GM18517 (cell line): ENCODE results near the gene ZMYND8.
"Not testable (repeated sequence)": the region's sequence is repeated elsewhere in the genome, so short reads cannot be mapped to it uniquely, and the experiment has no call there.

Experiments
- ATAC-seq: cut with Tn5 transposase; IDR thresholded peaks from one replicate; pipeline ENCODE4 v1.9.1; 2021; ENCODE audit warnings: mild to moderate bottlenecking, moderate library complexity; ENCODE audit not compliant: unreplicated experiment

ZMYND8 gene

DNA sequence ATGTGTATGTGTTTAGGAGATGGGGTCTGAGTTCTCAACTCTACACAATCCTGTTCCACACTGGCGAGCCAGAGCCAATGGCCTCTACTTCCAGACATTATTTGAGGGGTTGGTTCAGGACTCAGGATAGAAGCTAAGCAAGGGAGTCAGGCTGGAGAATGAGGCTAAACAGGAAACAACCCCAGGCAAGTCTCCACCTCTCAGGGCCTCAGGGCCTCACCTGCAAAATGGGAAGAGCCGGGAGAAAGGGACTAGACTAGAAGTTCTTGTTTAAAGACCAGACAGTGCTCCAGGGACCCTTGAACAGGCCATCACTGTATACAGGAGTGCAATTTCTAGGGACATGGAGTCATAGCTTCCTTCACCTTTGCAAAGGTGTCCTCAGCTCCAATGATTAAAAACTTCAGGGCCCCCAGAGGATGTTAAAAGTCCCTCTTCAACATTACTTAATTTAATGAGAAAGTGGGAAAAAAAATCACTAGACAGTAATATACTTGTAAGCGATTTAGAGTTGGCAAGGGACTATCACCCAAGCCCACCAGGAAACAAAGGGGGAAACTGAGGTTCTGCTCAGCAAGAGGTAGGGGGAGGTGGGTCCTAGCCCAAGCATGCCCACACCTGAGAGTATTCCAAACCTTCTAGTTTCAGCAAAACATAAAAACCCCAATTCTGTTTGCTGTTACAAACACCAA, 41.7 kb downstream of the ZMYND8 start:
- ATAC-seq, result no peak

- no peak for ATAC-seq
Observed at GRCh38 chr20:47311967-47312681, 44.4 kb downstream of the ZMYND8 start.

GRCh38 chr20:47311211-47311610, 45.3 kb downstream of the ZMYND8 start:
- ATAC-seq, result no peak

- no peak for ATAC-seq
Observed at GRCh38 chr20:47310729-47311128, 45.8 kb downstream of the ZMYND8 start.

- no peak for ATAC-seq
Observed at GRCh38 chr20:47309806-47310426, 46.6 kb downstream of the ZMYND8 start.

- no peak for ATAC-seq
Observed at GRCh38 chr20:47309394-47309793, 47.1 kb downstream of the ZMYND8 start.

DNA sequence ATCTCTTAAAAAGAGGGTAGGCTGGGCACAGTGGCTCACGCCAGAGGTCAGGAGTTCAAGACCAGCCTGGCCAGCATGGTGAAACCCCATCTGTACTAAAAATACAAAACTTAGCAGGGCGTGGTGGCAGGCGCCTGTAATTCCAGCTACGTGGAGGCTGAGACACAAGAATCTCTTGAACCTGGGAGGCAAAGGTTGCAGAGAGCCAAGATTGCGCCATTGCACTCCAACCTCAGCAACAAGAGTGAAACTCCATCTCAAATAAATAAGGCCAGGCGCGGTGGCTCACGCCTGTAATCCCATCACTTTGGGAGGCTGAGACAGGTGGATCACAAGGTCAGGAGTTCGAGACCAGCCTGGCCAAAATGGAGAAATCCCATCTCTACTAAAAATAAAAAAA, 48.9 kb downstream of the ZMYND8 start:
- ATAC-seq, result not testable (repeated sequence)

- no peak for ATAC-seq
Observed at GRCh38 chr20:47306755-47307370, 49.6 kb downstream of the ZMYND8 start.

DNA sequence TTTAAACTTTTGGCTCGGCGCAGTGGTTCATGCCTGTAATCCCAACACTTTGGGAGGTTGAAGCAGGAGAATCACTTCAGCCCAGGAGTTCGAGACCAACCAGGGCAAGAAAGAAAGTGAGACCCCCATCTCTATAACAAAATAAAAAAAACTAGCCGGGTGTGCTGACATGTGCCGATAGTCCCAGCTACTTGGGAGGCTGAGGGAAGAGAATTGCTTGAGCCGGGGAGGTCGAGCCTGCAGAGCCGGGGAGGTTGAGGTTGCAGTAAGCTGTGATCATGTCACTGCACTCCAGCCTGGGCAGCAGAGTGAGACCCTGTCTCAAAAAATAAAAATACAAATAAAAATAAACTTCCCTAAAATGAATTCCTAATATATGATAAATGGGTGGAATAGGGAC, 50.4 kb downstream of the ZMYND8 start:
- ATAC-seq, result no peak

DNA sequence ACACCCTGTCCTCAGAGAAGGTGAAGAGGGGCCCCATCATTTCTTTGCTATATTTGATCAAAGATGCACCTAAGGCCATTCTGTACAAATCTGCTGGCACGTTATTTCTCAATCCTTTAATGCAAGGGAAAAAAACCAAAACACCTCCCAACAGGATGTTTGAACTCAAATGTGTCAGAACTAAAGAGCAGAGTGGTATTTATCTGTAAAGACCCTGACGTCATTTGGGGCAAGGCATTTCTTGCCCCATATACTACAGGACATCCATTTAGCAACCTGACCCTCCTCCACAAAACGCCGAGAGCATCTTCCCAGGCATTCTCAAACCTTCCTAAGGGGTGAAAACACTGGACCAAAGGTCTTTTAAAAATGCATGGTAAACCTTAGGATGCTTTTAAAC, 50.8 kb downstream of the ZMYND8 start:
- no peak for ATAC-seq

GRCh38 chr20:47304287-47304686, 52.2 kb downstream of the ZMYND8 start:
- ATAC-seq, result no peak

GRCh38 chr20:47303736-47304135, 52.8 kb downstream of the ZMYND8 start:
- no peak for ATAC-seq

- ATAC-seq, result no peak
Observed at GRCh38 chr20:47300071-47300470, 56.4 kb downstream of the ZMYND8 start.

DNA sequence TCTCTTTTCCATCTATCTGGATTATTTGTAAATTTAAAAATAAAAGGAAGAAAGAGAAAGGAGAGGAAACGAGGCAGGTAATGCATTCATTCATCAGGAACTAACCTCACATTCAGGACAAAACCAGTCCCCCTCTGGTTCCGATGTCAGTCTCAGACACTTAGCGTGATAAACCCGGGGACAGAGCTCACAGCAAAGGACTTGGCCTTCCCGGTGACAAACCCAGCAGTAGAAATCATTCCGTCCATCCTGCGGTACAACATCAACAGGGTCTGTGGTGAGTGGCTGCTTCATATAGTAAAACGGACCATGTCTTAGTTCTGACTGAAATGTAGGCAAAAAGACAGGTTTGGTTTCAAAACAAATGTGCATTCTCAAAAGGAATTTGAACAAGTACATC, 57.9 kb downstream of the ZMYND8 start:
- no peak for ATAC-seq

DNA sequence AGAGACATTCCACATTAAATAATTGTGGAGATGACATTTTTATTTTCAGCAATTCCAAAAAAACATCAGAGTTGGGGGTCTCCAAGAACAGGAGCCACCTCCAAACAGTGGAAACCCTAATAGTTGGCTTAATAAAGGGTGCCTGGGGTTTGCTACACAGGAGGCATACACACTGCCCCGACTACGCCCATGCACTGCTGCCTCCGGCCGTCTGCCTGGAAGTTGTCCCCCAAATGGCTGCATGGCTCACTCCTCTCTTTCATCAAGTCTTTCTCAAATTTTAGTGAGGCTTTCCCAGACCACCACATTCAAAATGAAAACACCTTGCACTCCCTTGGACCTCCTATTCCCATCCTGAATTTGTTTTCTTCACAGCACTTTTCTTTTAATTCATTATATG, 58.8 kb downstream of the ZMYND8 start:
- no peak for ATAC-seq

DNA sequence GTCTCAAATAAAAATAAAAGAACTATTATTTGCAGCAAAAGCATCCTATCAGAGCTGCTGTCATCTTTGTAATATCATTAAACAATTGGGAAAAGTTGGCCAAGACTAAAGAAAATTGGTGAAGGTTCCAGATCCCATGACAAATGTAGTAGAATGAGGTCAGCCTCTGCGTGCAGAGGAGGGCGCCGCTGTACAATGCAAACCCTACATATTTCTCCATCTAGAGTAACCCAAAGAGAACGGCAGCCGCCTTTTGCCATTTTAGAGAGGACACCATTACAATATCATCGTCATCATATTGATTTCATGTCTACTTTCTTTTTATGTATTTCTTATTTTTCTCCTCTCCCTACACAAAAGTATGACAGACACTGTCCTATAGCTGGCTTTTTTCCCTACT, 59.5 kb downstream of the ZMYND8 start:
- ATAC-seq, result no peak

- no peak for ATAC-seq
Observed at GRCh38 chr20:47295921-47296426, 60.5 kb downstream of the ZMYND8 start.

DNA sequence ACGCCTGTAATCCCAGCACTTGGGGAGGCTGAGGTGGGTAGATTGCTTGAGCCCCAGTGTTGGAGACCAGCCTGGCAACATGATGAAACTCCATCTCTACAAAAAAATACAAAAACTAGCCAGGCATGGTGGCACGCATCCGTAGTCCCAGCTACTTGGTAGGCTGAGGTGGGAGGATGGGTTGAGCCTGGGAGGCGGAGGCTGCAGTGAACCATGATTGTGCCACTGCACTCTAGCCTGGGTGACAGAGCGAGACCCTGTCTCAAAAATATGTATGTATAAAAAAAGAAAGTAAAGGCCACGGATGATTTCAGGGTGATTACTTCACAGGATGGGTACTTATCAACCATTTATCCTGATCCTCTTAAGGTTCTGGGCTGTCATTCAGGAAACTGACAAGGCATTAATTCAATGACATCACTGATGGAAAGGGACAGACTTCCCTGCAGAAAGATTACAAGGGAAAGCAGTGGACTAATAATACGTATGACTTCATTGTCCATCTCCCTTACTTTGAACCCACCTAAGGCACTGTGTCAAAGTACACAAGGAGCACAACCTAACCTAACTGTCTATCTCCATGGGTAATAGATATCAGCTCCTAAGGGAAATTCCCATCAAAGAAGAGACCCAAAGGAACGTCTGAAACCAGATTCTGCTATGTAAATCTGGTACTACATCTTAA, 61.2 kb downstream of the ZMYND8 start:
- ATAC-seq, result no peak

- no peak for ATAC-seq
Observed at GRCh38 chr20:47293631-47294030, 62.9 kb downstream of the ZMYND8 start.

DNA sequence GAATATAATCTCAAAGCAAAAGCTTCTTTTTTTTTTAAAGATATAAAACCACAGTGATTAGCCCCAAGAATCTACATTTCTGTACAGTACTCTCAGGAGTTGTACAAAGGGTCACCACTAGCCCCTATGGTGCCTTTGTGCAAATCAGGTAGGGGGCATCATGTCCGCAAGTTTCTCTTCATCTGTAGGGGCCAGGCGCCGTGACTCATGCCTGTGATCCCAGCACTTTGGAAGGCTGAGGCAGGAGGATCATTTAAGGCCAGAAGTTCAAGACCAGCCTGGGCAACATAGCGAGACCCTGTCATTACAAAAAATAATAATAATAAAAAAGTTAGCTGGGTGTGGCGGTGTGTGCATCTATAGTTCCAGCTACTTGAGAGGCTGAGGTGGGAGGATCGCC, 63.9 kb downstream of the ZMYND8 start:
- ATAC-seq, result no peak
